Activated T-cell treated with anti-CD3 and anti-CD28 coated beads for 4 hours (primary cell): Measurements from ENCODE around the gene ETFB.

Experiments
- DNase-seq: peaks from one replicate; pipeline ENCODE4 v3.0.0-alpha.2; 2020

The ETFB gene

DNA sequence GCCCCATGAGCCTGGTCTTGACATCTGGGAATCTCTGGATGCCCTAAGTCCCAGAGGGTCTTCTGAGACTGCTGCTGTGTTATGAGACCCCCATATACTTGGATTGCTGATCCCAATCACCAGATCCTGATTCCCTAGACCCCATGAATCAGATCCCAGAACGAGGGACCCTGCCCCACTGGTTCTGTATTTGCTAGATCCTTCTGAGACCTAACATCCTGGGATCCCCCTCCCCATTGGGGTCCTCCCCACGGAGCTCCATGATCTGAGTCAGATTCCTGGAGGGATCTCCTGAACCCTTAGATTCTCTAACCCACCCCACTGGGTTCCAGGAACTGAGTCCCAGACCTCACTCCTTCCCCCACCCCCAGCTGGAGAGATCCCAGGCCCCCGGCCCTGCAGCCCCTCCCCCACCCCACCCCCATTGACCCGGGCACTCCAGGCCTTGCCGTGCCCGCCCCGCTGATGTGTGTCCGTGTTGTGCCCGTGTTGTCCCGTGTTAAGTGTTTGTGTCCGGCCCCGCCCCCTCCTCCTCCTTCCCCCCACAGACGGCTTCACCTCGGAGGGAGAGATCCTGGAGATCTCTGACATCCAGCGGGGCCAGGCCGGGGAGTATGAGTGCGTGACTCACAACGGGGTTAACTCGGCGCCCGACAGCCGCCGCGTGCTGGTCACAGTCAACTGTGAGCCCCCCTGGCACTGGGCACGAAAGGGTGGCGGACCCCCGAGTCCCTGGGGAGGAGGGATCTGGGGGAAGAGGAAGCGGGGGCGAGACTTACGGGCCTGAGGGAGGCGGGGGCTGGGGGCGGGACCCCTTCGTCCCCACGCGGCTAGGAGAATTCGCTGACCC, 39.7 kb downstream of the ETFB start:
- no peak for DNase-seq

DNA sequence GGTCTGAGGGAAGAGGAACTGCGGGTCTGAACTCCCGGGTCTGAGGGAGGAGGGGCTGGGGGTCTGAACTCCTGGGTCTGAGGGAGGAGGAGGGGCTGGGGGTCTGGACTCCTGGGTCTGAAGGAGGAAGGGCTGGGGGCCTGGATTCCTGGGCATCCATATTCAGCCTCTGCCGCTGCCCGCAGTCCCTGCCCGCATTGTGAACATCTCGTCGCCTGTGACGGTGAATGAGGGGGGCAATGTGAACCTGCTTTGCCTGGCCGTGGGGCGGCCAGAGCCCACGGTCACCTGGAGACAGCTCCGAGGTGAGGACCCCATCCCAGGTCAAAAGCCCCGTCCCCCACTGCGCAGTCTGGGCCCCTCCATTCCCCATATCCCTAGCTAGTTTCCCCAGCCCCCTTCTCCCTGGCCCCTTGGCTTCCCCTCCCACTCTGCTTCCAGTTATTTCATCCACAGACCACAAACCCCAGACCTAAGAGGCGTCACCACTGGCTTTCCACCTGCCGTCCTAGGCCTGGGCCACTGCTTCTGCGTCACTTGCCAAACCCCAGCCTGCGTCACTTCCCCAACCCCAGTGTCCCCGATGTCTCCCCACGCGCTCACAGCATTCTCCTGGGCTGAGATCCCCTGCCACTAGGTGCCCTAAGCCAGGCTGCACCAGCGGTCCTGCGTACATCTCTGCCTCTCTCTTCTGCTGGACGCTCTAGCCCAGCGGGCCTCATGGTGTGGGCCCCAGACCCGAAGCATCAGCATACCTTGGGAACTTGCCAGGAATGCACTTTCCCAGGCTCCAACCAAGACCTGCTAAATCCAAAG, 40.8 kb downstream of the ETFB start:
- DNase-seq = no peak

DNA sequence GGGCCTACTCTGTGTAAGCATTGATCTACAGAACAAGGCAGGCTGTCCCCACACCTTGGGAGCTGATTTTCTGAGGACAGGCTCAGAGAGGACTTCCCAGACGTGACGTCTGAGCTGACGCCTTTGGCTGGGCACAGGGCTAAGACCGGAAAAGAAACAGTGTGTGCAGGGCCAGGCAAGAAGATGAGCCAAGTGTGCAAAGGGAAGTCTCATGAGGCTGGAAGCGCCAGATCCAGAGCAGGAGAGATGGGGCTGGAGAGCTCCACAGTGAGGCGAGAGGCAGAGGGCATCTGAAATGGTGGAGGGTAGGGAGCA, 42.1 kb downstream of the ETFB start:
- DNase-seq = no peak

DNA sequence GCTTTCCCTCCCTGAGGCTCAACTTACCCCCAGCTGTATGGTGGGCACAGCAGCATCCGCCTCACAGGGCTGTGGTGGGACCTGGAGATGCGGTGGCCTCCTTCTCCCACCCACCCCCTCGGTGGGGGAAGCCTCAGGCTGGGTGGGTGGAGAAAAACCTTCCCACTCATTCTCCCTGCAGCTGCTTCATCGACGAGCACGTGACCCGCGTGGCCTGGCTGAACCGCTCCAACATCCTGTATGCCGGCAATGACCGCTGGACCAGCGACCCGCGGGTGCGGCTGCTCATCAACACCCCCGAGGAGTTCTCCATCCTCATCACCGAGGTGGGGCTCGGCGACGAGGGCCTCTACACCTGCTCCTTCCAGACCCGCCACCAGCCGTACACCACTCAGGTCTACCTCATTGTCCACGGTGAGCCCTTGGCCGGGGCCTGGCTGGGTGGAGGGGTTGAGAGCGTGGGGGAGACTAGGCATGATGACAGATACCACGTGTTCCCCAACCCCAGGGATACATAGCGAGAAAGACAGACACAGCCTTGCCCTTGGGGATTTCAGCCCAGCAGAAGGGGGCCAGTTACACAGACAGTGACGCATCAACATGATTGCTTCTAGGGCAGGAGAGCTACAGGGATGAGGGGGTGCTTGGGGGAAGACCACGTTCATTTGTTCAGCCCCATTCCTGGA, 42.6 kb downstream of the ETFB start:
- no peak for DNase-seq

DNA sequence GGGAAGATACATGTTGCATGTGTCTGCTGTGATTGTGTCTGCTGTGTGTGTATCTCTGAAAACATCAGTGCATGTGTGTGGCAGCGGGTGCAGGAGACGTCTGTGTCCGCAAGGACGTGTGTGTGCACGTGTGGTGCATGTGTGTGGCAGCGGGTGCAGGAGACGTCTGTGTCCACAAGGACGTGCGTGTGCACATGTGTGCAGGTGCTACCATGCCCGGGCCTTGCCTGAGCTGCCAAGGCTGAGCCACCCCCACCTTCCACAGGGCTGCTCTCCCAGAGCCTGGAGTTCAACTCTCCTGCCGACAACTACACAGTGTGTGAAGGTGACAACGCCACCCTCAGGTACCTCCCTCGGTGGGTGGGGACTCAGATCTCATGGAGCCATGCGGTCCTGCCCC, 44.4 kb downstream of the ETFB start:
- no peak for DNase-seq

DNA sequence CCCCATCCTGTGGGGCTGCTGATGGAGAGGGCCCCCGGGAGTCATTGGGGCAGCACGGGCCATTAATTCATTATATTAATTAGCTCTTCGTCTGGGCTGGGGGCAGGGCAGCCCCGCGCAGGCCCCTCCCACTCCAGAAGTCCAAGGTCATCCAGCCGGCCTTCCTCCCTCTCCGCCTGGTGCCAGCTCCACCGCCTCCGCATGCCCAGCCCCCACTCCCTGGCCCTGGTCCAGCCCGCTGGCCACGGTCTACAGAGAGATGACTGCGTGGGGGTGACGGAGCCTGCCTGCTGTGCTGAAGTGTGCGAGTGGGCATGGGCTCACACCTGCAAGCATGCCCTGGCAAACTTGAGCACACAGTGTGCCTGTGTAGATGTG, 45.9 kb downstream of the ETFB start:
- DNase-seq = no peak

DNA sequence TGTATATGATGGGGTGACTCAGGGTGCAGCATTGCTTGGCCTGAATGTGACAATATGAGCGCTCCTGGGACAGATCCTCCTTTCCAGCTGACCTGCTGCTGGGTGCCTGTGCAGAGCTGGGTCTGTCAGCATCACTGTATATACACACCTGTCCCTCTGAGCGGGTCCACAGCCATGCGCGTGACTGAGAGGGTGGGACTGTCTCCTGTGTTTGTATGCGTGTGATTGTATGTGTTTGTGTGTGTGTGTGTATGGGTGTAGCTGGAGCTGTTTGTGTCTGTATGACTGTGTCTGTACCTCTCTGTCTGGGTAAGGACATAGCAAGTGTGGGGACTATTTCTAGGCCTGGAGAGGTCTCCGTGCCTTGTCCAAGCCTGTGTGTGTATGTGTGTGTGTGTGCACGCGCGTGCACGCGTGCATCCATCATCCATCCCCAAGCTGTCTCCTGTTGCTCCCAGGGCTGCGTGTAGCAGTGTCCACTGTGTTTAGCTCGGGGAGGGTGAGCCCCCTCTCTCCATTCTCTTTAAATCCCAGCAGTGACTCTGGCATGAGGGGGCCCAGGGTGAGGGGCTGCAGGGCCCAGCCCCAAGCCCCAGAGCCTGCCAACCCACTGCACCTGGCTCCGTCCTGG, 46.4 kb downstream of the ETFB start:
- DNase-seq = no peak

DNA sequence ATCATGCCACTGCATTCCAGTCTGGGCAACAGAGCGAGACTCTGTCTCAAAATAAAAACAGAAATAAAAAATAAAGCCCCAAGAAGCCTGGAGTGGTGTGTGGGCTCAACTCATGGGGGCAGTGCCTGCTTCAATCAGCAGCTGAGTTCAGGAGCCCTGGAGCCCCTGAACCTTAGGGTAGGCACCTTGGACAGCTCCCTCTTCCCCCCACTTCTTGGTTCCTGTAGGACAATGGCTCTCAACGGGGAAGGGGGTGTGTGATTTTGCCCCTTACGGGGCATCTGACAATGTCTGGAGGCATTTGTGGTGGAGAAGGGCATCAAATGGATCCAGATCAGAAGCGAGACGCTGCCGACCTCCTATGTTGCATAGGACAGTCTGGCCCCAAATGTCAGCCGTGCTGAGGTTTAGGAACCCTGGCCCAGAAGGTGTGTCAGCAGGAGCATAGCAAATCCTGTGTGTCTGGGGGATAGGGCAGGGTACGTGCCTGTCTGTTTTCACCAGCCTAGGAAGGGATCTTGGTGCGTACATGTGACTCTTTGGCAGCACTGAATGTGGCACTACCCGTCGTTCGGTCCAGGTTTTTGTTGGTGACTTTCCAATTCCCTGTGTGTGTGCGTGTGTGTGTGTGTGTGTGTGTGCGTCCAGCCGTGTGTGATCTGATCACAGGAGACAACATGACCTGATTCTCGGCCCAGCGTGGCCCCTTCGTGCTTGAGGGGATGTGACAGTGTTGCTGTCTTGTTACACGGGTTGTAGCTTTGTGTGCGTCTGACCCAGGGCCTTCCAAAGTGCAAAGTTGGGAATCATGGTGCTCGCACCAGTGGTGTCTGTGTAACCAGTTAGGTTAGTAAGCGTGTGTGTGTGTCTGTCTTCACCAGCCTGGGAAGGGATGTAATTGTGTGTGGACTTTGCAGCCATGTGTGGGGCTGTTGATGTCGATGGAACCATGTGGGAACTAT, 47.2 kb downstream of the ETFB start:
- no peak for DNase-seq

DNA sequence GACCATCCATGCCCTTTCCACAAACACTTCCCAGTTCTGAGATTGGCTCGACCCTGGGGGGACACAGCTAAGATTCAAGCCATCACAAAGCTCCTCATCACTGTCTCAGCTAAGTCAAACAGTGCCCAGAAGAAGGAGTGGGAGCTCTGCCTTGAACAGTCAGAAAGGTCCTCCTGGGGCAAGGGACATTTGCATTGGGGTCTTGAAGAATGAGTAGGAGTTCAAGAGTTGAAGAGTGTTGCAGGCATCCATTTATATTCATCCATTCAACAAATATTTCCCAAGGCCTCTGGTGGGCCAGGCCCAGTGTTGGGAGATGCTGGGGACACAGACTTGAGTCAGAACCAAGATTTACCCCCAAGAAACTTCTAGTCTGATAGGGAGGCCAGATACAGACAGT, 48.2 kb downstream of the ETFB start:
- DNase-seq = no peak

DNA sequence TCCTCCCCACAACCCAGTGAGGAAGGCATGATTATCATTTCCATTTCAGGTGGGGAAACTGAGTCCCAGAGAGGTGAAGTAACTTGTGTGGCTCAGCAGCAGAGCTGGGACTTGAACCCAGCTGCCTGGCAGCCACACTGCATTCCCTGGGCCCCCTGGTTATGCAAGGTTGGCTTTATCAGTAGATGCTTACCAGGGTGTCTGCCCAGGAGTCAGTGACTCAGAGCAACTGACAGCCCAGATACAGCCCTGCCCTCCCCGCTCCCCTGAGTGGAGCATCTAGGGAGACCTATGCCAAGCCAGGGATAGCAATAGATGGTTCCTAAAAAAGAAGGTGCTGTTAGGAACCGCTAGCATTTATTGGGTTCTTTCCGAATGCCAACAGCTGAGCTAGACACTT, 48.8 kb downstream of the ETFB start:
- no peak for DNase-seq

DNA sequence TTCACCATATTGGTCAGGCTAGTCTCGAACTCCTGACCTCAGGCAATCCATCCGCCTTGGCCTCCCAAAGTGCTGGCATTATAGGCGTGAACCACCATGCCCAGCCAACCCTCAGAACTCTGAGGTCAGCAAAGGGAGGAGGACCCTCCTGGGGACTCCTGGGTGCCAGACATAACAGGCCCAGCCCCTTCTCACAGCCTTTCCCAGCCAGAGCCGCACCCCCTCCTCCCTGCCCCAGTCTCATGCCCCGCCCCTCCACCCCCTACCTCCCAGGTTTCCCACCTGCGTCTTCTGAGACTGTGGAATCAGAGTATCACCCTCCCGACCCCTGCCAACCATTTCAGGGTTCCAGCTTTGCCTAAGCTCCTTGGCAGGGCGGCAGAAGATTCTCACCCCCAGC, 49.5 kb downstream of the ETFB start:
- DNase-seq = no peak

DNA sequence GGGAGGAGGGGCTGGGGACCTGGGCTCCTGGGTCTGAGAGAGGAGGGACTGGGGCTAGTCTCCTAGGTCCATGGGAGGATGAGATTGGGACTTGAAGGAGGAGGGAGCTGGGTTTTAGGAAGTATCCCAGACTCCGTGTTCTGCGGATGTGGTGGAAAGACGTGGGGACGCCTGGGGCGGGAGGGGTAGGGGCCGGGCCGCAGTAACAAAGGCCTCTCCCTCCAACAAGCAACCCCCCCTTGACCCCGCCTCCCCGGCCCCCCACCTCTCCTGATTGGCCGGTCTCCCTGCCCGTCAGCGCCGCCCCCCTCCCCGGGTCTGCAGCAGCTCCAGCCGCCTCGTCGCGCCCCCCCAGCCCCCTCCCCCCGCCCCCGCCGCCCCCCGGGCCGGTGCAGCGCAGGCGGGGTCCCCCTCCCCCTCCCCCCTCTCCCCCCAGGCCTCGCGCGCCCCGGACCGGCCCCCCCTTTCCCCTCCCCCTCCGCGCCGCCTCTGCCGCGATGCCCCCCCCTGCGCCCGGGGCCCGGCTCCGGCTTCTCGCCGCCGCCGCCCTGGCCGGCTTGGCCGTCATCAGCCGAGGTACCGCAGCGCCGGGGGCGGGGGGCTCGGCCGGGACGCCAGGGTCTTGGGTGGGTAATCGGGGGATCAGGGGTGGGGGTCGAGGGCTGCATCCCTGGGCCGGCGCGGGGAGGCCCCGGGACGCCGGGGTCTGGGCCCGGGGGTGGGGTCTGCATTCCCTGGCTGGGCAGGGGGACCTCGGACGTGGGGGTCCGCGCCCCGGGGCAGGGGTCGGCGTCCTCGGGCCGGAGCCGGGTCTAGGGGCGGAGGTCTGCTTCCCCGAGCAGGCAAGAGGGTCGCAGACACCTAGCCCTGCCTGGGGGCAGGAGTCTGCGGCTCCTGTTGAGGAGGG, 54.6 kb downstream of the ETFB start, which contains the start of gene IGLON5:
IGLON5 (plus strand) TSS at position 294 of the 907 bp plus-strand sequence; CDS start at position 498, 204 bp downstream.
- DNase-seq = no peak

DNA sequence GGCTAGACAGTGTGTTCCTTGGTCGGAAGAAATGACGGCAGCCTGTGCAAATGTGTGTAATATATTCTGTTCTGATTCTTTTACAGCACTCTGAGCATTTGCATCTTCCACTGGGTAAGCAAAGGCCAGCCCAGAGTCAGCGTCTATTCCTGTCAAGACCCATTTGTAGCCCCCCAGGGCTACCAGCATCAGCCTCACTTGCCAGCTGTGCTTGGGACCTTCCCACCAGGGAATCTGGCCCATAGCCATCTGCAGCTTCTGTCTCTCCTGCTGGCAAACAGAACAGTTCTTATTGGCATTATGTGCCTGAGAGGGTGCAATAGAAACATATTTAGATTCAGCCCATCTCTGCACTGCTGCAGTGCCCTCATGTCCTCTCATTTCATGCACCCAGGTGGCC, 60.7 kb downstream of the ETFB start:
- no peak for DNase-seq

DNA sequence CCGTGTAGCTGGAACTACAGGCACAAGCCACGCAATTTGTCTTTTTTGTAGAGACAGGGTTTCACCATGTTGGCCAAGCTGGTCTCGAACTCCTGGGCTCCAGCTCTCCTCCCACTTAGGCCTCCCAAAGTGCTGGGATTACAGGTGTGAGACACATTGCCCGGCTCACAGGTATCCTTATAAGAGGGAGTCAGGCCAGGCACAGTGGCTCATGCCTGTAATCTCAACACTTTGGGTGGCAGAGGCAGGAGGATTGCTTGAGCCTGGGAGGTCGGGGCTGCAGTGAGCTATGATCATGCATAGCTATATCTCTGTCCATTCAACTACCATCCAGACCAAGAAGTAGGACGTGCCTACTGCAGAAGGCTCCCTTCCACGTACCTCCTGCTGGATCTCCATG, 64.9 kb downstream of the ETFB start:
- DNase-seq = no peak

DNA sequence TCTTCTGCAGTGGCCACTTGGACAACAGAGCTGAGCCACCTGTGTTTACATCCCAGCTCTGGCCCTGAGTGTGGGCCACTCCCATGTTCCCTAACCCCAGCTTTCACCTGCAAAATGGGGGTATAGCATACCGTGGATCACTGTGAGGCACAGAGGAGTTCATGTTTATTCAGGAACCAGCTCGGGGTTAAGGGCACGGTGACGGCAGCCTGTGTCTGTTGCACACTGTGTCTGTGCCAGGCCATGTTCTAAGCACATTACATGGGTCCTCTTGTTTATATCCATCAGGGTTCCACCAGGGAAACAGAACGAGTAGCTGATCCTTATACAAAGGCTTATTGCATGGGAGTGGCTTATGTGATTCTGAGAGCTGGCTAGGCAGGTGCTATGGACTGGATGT, 68.8 kb downstream of the ETFB start:
- no peak for DNase-seq

DNA sequence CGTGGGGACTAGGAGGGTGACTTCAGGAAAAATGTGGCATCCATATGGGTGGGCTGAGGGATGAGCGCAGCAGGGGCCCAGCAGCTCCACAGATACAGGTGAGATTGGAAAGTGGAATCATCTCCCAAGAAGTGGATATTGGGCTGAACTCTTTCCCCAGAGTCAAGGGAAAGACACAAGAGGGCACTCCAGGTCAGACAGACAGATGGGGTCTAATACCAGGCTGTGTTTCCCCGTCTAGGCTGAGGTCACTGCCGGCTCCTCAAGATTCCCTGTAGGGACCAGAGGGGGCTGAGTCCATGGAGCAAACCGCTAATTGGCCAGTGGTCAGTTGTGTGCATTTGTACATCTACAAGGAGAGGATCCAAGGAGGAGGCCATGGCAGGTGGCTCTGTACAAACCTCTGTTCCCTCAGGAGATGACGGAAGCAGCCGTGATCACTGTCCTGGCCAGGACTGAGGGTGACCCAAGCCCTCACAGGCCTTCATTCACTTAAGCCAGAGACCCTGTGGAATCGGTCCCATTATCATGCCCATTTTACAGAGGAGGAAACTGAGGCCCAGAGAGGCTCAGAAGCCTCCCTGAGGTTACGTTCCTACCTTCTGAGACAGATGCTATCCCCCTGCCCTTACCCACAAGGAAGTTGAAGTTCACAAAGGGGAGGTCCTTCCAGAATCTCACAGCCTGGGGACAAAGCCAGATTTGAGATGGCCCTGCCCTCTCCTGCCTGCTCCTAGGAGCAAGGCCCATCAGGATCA, 69.7 kb downstream of the ETFB start:
- DNase-seq = no peak

DNA sequence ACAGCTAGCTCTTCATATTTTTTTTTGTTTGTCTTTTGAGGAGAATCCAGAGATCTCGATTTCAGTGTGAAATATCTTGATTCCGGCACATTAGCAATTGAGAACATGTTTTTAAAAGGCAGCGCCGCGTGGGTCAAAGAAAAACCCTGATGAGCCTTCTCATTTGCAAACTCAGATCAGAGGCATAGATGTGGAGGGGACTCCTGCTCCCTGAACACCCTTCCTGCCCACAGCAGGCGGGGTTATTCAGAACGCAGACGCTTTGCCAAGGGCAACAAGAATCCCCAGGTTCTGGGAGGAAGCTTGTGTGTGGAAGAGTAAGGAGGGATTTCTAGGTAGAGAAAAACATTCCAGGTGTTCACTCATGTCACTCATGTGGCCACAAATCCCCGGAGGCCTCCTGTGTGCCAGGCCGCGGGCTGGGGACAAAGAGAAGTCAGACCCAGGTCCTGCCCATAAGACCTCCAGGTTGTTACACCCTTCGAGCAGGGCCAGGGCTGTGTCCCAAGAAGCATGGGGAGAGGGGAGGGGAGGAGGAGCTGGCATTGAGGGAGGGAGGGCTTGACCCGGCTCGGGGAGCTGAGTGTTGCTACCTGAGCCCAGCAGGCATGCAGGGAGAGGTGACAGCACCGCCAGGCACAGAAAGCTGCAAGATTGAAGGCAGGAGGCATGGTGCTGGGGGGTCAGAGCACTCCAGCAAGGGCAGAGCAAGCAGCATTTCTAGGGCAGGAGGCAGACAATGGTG, 70.6 kb downstream of the ETFB start:
- no peak for DNase-seq
